Thyroid gland (tissue), 4 donors: ENCODE results near the gene NMRK2.

ENCODE experiments used
- POLR2A ChIP-seq, 2 donors: fragments of 450-650 bp; IDR thresholded peaks; one replicate each; pipeline ENCODE4 v1.6.1; 2017; ENCODE audit warnings: antibody characterized with exemption in 2 of 2, mild to moderate bottlenecking in 2 of 2, moderate library complexity in 1 of 2
- TF ChIP-seq, protein P1 (sequence below), 6 experiments: fragments of 200-600 bp in 3 of 6; fragments of 450-650 bp in 3 of 6; sonication (generic) in 3 of 6; IDR thresholded peaks; one replicate each; pipeline ENCODE4 v1.5.1; 2016 to 2019; ENCODE audit warnings: antibody characterized with exemption in 6 of 6, mild to moderate bottlenecking in 2 of 6, inconsistent platforms in 1 of 6, moderate library complexity in 1 of 6

DNA sequence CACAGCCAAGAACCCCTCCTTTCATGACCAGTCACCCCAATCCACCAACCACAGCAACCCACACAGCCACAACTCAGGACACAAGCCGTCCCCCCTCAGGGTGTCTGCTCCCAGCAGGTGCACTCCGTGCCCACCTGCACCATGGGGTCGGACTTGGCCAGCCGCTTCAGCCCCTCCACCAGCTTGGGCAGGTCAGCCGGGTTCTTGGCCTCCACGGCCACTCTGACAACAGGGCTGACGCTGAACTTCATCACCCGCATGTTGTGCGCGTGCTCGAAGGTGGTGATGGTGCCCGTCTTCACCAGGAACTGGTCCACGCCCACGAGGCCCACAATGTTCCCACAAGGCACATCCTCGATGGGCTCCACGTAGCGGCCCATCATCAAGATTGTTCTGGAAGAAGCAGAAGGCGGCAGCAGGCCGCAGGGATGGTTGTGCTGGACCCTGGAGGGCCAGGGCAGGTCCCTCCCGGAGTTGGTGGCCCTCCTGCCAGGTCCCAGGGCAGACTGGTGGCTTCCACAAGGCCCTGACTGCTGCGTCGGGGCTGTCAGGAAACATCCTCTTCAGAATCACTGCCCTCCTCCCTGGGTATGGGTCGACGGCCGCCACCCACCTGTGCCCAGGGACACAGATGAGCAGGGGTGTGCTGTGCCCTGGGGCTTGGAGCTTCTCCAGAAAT is 46.9 kb downstream of the NMRK2 start:
- TF ChIP-seq, protein P1, sequence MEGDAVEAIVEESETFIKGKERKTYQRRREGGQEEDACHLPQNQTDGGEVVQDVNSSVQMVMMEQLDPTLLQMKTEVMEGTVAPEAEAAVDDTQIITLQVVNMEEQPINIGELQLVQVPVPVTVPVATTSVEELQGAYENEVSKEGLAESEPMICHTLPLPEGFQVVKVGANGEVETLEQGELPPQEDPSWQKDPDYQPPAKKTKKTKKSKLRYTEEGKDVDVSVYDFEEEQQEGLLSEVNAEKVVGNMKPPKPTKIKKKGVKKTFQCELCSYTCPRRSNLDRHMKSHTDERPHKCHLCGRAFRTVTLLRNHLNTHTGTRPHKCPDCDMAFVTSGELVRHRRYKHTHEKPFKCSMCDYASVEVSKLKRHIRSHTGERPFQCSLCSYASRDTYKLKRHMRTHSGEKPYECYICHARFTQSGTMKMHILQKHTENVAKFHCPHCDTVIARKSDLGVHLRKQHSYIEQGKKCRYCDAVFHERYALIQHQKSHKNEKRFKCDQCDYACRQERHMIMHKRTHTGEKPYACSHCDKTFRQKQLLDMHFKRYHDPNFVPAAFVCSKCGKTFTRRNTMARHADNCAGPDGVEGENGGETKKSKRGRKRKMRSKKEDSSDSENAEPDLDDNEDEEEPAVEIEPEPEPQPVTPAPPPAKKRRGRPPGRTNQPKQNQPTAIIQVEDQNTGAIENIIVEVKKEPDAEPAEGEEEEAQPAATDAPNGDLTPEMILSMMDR (IDR thresholded peaks at IDR 0.05), result no peak
- no peak for TF ChIP-seq POLR2A (IDR thresholded peaks at IDR 0.05)
